Lower leg skin (tissue), 3 donors: ENCODE data around the gene PCYT2.

ENCODE experiments used
- CTCF ChIP-seq, 3 donors: fragments of 450-650 bp; IDR thresholded peaks; one replicate each; pipeline ENCODE4 v1.5.1; 2016; ENCODE audit warnings: antibody characterized with exemption in 3 of 3, mild to moderate bottlenecking in 3 of 3, moderate library complexity in 2 of 3
- POLR2A ChIP-seq, 2 donors: fragments of 450-650 bp; IDR thresholded peaks; one replicate each; pipeline ENCODE4 v1.6.1; 2016 to 2017; ENCODE audit warnings: antibody characterized with exemption in 2 of 2, mild to moderate bottlenecking in 1 of 2, moderate library complexity in 1 of 2

GRCh38 chr17:81947189-81947588 lies 36.0 kb upstream of the PCYT2 start, which contains the start of gene MYADML2:
- TF ChIP-seq CTCF (IDR thresholded peaks at IDR 0.05) (no peak), POLR2A (IDR thresholded peaks at IDR 0.05) (no peak)
